Activated CD4-positive, alpha-beta T cell treated with anti-CD3 and anti-CD28 coated beads, Interleukin-2, amount 50 U/mL, for 16 hours (primary cell): ENCODE measurements around the gene C2orf81.
"Not testable (repeated sequence)": the region's sequence is repeated elsewhere in the genome, so short reads cannot be mapped to it uniquely, and the experiment has no call there.

Experiments used
- DNase-seq: peaks from one replicate; pipeline ENCODE4 v3.0.0-alpha.2; 2020

C2orf81 gene

DNA sequence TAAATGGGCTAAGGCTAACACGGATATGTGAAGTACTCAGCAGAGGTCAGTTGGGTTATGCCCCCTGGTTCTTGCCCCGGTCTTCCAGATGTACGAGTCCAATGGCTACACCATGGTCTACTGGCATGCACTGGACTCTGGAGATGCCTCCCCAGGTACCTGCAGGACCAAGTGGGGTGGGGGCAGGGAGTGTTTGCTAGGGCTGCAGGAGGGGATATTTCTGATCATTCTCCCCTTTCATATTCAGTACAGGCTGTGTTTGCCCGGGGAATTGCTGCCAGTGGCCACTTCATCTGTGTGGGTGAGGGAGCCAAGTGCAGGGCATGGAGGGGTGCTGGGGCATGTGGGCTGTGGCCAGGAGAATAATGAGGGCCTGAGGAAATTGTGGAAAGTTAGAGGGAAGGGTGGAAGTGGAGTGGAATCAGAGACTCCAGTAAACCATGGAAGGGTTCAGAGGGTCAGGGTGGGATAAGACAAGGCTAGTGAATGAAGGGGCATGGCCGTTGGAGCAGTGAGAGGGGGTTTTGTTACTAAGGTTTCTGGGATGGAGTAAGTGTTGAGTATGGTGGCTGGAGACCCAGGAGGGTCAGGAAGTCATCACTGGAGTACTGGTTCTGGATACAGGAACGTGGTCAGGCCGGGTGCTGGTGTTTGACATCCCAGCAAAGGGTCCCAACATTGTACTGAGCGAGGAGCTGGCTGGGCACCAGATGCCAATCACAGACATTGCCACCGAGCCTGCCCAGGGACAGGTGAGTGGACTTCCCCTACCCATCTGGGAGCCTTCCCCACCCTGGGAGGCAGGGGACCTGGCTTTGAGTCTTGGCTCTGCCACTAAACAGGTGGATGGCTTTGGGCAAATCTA is 2.0 kb upstream of the C2orf81 start:
- no peak for DNase-seq

DNA sequence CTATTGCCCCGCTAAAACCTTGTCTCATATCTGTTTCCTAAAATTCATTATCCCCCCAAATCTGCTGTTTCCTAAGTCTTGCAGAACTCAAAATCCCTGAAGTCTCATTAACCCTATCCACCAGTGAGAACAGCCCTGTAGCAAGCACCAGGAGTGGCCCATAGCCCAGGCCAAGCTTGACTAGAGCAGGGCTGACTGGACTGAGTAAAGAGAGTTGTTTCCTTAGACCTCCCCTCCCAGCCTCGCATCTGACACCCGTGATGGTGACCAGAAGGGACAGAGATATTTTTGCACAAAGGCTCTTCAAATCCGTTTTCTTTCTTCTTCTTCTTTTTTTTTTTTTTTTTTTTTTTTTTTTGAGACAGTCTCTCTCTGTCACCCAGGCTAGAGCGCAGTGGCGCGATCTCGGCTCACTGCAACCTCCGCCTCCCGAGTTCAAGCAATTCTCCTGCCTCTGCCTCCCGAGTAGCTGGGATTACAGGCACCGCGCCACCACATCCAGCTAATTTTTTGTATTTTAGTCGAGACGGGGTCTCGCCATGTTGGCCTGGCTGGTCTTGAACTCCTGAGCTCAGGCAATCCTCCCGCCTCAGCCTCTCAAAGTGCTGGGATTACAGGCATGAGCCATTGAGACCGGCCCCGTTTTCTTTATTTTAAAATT is 846 bp downstream of the C2orf81 start:
- not testable (repeated sequence) for DNase-seq

DNA sequence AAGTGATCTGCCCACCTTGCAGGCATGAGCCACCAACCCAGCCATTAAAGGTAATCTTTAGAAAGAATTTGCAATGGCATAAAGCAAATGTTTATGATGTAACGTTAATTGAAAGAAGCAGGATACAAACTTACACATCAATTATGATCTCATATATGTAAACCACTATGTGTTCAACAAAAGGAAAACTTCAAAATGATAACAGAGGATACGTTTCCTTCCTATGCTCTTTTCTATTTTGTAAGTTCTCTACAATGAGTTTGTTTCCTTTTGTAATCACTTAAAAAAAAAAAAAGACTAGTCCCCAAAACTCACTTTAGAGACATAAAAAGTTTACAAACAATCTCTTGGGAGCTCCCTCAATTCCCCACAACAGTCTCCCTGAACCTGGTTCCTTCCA is 1.4 kb downstream of the C2orf81 start:
- no peak for DNase-seq

DNA sequence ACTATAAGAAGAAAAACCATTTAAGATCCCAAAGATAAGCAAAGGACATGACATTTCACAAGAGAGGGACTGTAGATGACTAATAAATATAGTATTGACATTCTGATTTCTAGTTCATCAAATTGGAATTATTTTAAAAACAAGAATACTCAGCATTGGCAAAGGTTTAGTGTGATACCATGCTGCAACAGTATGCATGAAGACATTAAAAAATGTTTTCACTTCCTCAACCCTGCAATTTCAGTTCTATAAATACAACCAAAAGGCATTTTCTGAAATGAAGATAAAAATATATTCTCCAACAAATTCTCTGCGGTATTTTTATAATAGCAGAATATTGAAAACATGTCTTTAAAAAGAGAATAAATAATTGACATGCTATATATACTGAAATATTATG is 2.1 kb downstream of the C2orf81 start:
- DNase-seq: no peak

DNA sequence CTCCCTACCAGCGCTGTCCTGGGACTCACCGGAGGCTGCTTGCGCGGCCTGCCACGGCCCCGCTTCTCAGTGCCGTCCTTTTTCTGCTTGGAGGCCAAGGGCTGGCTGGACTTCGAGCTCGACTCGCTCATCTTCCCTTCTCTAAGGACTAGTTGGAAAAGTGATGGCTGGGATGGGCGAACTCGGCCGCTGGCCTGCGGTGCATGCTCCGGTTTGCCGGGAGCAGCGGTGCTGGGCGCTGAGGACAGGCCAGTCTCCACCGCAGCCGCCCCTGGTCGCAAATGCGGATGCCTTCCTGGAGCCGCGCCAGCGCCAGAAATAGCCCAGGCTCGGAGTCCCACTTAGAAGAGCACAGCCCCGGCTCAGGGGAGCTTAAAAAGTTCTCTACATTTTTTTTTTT is 3.1 kb downstream of the C2orf81 start:
- DNase-seq: no peak

DNA sequence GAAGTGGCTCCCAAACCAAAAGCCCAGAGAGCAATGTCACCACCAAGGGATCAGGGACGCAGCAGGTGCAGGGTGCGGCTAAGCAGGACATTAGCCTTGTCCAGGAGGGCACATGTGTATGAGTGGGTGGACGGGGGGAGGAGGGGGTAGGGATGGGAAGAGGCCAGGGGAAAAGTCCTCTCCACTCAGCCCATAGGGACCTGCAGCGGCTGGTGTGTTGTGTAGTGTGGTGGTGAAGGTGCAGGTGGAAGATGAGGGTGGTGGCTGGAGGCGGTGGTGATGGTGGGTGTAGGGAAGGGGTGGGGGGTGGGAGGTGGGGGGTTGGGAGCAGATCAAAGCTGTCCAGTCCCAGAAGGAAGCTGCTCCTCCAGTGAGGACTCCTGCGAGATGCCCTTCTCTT is 3.7 kb downstream of the C2orf81 start:
- no peak for DNase-seq

DNA sequence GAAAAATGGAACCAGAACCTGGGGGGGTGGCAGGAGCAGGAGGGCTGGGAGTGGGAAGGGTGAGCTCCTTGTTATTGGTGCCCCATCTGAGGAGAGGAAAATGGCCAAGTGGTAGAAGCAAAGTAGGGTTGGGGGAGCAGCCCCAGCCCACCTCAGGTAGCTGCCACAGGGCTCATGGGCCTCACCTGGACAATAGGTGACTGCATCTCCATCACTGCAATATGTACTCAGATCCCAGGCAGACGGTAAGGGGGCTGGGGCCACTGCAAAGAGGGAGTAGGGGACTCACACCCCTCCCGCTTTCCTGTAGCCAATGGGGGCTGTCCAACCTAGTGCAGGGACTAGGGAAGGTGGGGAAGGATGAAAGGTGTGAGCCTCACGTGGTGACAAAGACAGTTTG is 4.2 kb downstream of the C2orf81 start:
- no peak for DNase-seq

DNA sequence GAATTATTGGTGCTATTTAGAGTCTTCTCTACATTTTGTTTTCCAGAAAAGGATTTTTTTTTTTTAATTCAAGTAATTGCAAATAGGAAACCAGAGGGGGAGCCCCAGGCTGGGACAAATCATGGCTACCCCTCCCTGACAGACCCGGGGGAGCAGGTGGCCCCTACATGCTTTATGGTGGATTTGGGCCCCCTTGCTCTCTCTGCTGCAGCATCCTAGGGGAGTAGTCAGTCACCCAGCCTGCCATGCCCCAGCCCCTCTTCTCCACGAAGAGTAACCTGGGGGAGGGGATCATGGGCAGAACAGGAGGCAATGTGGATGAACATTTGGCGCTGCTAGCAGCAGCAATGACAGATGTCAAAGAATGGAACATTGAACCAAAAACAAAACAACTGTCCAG is 4.6 kb downstream of the C2orf81 start:
- DNase-seq: no peak

DNA sequence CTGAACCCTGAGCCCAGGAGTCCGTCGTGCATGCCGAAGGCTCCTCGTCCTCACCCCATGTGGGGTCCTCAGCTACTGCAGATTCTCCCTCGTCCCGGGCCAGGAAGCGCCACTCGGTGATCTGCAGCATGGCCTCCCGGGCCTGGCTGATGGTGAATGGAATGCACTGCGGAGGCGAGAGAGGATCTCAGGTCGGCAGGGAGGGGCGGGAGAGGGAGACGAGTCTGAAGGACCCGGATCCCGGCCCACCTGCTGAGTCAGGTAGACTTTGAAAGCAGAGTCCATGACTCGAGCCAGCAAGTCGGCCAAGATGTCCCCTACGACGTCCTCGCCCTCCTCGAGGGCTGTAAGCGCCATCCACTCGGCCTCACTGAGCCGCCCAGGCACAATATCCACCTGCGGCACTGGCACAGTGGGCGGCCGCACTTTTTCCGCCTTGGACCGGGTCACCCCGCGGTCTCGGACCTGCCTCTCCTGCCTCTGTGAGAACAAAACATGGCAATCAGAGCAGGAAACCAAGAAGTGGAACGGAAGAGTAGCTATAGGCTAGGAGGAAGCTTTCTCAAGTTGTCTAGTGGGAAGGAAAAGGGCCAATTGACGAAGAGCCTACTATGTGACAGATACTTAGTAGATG is 5.5 kb downstream of the C2orf81 start:
- no peak for DNase-seq

DNA sequence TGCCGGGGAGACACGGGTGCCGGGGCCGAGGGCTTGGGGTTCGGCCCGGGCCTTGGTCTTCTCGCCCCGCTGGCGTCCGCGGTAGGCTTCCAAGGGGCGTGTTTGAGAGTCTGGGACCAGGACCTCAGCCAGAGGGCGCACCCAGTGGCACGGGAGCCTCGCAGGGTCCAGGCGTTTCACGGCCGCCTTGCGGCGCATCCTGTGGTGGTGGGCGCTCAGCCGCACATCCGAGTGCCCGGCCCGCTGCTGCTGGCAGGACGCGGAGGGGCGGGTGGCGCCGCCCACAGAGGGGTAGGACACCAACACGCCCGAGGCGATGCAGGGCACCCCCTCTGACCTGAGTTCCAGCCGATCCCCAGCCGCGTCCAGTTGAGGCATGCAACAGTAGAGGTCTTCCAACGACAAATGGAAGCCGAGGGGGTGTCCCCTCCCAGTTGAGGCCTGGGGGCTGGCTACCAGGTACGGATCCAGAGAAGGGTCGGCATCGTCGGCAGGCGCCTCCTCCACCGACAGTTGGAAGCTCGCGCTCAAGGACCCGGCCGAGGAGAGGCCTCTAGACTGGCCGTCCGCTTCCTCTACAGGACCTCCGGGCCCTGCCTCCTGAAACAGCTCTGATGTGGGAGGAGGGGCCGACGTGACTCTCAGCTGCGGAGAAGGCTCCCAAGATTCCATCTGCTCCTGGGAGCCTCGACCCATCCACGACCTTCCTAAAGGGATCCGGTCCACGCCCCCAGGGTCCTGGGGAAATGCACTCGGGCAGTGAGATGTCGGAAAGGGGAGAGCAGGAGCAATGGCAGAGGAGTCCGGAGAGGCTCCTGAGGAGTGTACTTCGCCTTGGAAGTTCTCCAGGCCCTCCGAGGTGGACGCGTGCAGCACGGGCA is 6.3 kb downstream of the C2orf81 start:
- no peak for DNase-seq

DNA sequence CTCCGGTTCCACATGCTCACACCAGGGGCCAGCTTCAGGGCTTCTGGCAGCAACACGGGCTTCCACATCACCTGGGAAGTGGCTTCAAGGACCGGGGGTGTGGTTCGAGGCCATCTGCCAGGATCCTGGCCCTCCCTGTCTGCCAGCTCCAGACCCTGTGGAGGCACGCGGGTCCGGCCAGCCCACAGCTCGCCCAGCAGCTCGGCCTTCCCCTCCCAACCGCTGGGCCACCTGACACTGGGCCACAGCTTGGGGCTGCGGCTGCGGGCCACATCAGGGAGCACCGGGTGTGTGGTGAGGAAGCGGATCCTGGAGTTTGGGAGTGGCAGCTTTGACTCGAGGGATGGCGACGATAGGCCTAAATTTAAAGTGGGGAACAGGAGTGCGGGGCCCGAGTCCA is 7.0 kb downstream of the C2orf81 start:
- no peak for DNase-seq

DNA sequence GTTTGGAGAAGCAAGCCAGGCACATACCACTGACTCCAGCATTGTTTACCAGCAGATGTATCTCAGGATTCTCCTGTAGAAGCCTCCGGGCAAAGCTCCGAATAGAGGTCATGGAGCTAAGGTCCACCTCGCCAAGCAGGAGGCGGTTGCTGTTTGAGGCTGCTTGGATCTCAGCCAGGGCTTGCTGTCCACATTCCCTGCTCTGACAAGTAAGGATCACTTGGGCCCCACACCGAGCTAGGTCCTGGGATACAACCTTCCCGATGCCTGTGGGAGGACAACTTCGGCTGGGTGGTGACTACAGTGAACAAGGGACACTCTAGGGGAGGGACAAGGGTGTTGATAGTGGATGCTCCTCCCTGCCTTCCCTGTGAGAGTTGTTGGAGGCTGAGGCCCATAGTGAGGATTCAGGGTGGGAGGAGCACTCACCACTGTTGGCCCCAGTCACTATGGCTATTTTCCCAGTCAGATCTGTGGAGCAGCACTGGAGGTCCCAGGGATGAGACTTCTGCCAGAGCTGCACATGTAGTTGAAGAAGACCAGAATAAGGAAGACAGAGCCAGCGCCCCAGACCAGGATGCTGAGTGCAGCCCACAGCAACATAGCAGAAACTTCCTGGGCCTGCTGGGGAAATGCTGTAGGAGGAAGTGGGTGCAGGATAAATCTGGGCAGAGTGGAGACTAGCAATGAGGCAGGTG is 8.3 kb downstream of the C2orf81 start:
- no peak for DNase-seq

DNA sequence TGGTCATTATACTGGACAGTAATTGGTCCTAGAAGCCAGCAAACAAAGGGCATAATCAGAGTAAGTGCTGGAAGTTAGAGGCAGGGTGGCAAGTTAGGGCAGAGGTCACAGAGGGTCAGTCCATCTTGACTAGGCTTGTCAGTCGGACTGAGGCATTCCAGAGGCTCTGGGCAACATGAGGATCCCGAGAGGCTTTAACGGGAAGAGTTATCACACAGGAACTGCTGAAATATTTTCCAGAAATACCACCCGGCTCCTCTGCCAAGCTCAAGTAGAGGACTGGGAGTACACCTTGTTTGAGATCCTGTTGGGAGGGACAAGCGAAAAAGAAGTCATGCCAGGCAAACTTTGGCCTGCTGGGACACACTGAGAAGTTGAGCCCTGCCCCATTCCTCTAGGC is 13.7 kb downstream of the C2orf81 start:
- no peak for DNase-seq

DNA sequence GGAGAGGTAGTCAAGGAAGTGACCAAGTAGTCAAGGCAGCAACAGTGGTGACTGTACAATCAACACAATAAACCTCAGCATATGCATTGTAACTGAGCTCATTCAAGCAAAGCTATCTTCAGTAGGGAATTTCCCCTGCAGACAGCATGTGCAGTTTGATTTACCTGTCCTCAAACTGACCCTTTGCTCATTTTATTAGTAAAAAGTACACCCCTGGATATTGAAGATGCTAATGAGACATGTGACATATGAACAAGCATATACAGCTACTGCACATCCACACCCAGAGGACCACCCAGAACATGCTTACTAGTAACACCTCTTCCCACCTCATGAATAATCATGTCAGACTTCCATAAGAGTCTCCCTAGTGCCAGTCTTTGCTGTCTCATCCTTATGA is 15.4 kb downstream of the C2orf81 start:
- no peak for DNase-seq

DNA sequence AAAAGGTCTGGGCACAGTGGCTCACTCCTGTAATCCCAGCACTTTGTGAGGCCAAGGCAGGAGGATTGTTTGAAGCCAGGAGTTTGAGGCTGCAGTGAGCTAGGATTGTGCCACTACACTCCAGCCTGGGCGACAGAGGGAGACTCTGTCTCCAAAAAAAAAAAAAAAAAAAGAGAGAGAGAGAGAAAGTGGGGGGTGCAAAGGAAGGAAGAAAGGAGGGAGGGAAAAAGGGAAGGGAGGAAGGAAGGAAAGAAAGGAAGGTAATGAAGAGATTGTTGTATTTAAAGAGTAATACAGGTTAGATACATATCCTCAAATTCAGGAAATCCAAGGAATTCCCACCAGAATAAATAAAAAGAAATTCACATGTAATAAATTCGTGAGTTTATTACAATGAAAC is 19.5 kb downstream of the C2orf81 start:
- DNase-seq: no peak

DNA sequence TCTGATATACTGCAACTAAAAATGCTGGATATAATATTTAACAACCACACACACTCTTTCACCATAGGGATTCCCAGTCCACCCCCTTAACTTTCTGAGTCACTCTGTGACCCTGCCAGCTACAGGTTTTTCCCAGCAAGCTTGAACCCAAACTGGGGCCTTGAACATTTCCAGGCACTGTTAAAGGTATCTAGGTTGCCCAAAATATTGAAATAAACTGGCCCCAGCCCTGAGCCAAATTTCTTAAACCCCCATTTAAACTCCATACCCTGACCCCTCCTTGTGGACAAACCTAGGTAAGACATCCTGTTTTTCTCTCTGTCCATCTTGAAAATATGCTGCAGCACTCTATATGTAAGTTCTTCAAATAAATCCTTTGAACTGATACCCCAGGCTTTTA is 21.6 kb downstream of the C2orf81 start:
- peak; percentile 50 for DNase-seq

DNA sequence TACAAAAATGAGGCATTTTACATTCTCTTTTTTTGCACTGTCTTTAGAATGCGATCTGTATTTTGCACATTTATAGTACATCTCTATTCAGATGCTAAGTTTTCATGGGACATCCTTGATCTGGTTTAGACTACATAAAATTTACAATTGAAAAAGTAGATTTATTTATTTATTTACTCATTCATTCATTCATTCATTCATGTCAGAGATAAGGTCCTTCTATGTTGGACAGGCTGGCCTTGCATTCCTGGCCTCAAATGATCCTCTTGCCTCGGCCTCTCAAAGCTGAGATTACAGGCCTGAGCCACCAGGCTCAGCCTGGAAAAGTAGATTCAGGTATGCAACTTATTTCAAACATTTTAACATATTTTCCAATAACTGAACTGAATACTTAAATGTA is 25.3 kb downstream of the C2orf81 start:
- DNase-seq: no peak

DNA sequence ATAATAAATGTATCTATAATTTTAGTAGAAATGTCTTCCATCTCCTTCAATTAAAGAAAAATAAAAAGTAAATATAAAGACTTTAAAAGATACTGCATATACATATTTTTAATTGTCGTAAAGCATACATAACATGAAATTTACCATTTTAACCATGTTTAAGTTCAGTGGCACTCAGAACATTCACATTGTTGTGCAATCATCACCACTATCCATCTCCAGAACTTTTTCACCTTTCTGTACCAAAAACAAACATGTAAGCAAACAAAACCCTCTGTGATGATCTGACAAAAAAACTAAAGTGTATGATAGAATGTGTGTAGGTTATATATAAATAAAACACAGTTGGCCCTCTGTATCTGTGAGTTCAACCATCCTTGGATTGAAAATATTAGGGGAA is 27.9 kb downstream of the C2orf81 start:
- no peak for DNase-seq

DNA sequence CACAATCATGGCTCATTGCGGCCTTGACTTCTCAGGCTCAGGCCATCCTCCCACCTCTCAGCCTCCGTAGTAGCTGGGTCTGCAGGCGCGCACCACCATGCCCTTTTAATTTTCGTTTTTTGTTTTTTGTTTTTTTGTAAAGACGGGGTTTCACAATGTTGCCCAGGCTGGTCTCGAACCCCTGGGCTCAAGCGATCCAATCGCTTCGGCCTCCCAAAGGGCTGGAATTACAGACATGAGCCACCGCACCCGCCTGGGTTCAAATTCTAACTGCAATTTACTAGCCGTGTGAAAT is 29.0 kb downstream of the C2orf81 start:
- DNase-seq: no peak

DNA sequence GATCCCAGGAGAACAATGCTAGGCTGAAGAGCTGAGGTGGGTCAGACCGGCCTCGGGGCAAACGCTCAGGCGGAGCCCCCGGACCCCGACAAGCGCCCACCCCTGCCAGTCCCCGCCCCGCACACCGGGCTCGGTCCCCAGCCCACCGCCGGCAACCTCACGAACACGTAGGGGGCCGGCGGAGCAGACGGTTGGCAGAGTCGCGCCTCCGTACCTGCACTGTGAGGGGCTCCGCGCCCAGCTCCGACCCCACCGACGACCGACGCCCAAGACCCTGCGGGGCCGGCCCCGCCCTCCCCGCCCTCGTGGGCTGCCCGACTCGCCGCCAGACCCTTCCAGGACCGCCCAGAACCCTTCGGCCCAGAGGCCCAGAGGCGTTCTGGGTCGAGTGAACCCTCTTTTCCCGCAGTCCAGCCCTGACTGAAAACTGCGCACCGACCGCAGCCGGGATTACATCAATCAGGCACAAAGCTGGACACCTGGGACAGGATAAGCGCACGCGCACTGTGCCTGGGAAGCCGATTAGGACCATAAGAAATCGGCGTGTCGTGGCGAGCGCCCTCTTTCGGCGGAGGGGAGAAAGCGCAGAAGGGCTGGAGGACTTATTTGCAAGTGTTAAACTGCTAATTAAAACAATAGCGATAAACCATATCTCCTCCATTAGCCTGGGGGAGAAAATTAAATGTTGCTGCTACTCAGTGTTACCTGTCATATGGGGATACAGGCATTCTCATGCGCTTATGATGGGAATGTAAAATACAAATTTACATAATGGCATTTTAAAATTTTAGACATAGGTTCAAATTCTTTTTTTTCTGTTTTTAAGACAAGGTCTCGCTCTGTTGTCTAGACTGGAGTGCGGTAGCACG is 29.6 kb downstream of the C2orf81 start:
- peak; percentile 95 for DNase-seq

DNA sequence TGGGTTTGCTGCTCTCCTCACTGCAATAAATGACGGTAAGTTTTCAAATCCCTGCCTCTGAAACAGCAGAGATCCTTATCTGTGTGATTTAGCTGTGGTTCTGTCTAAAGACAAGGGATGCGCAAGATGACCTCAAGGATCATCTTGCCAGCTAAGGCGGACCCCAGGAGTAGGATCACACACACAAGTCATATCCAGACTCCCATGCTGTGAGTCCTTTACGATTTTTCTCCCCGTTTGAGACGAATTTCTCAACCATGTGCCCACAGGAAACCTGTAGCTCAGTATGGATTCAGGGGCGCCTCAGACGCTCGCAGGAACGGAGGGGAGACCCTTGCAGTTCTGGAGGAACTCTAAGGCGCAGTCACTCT is 30.2 kb downstream of the C2orf81 start:
- DNase-seq: peak; percentile 18

DNA sequence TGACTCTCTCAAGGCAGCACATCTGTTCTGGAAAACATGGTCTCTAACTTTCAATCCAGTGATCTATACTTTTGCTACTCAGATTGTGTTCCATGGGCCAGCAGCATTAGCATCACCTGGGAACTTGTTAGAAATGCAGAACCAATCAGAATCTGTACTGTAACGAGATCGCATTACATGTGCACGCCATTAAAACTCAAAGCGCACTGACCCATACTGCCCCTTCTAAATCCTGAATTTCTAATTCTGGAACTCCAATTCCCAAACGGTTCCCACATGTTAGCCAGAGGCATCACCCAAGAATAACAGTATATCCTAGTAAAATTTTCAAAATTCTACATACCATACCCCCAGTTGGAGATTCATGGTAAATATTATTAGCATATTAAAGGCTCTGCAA is 30.8 kb downstream of the C2orf81 start:
- DNase-seq: no peak
